HEK293 (cell line): Measurements from ENCODE around the gene PRKAR2B.

Experiments
- SCRT1 ChIP-seq: fragments of 450-650 bp; formaldehyde crosslinking; IDR thresholded peaks from 2 replicates; pipeline ENCODE4 v1.5.1; 2016; ENCODE audit warnings: missing biosample characterization, missing genetic modification characterization, borderline replicate concordance
- TCF7L2 ChIP-seq: IDR thresholded peaks from 2 replicates; pipeline ENCODE4 v1.6.1; 2011; ENCODE audit warnings: low read depth, mild to moderate bottlenecking, inconsistent platforms, low read length, moderate library complexity, borderline replicate concordance
- ZBTB20 ChIP-seq: fragments of 450-650 bp; formaldehyde crosslinking; IDR thresholded peaks from 2 replicates; pipeline ENCODE4 v1.5.1; 2016; ENCODE audit warnings: missing biosample characterization, missing genetic modification characterization
- ZNF416 ChIP-seq: fragments of 450-650 bp; formaldehyde crosslinking; IDR thresholded peaks from 2 replicates; pipeline ENCODE4 v1.5.1; 2016; ENCODE audit warnings: missing biosample characterization, missing genetic modification characterization
- TF ChIP-seq, protein P1 (sequence below): fragments of 450-650 bp; formaldehyde crosslinking; IDR thresholded peaks from 2 replicates; pipeline ENCODE4 v1.5.1; 2016; ENCODE audit warnings: missing biosample characterization, missing genetic modification characterization
- TF ChIP-seq, protein P2 (sequence below): fragments of 450-650 bp; formaldehyde crosslinking; IDR thresholded peaks from 2 replicates; pipeline ENCODE4 v1.5.1; 2016; ENCODE audit warnings: missing biosample characterization, missing genetic modification characterization
- TF ChIP-seq, protein P3 (sequence below): fragments of 450-650 bp; formaldehyde crosslinking; IDR thresholded peaks from 2 replicates; pipeline ENCODE4 v1.5.1; 2017; ENCODE audit warnings: missing biosample characterization, mild to moderate bottlenecking, missing genetic modification characterization, moderate library complexity

DNA sequence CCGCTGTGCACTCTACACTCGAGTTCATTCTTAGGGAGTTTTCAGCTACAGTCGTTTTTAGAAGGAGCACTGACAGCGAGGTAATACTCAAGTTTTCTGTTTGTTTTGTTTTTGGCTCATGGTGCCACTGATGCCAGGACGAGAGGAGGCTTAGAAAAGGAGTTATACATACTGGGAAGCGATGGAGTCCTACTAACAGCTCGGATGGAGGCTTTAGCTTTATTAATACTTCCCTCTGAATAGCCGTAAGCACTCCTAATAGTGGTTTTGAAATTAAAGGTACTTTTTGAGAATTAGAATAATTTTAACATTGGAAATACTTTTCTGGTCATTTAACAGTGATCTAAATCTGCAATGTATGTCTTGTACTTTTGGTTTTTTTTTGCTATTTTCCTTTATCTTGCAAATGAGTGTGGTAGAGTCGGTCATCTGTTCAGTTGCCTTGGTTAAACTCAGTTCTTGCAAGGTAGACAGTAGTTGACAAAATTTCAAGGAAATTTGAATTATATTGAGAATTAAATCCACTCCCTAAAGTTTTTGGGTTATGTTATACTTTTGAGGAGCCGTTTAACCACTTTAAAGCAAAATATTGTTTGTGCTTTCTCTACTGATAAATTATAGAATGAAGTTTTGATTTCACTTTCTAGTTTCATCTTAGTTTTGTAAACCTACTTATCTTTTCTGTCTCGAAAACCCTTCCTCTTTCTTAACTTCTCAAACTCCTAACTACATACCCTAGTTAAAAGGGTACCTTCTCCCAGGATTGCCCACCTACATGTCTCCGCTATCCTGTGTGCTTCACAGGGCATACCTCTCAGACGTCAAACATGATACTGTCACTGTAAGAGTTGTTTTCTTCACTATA lies 125.8 kb downstream of the PRKAR2B start:
- TF ChIP-seq ZBTB20 (tag by site-specific recombination) (no peak), TCF7L2 (no peak), SCRT1 (tag by site-specific recombination) (no peak), ZNF416 (tag by site-specific recombination) (no peak)
- TF ChIP-seq, protein P1, sequence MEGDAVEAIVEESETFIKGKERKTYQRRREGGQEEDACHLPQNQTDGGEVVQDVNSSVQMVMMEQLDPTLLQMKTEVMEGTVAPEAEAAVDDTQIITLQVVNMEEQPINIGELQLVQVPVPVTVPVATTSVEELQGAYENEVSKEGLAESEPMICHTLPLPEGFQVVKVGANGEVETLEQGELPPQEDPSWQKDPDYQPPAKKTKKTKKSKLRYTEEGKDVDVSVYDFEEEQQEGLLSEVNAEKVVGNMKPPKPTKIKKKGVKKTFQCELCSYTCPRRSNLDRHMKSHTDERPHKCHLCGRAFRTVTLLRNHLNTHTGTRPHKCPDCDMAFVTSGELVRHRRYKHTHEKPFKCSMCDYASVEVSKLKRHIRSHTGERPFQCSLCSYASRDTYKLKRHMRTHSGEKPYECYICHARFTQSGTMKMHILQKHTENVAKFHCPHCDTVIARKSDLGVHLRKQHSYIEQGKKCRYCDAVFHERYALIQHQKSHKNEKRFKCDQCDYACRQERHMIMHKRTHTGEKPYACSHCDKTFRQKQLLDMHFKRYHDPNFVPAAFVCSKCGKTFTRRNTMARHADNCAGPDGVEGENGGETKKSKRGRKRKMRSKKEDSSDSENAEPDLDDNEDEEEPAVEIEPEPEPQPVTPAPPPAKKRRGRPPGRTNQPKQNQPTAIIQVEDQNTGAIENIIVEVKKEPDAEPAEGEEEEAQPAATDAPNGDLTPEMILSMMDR (tag by site-specific recombination) = no peak
- TF ChIP-seq, protein P2, sequence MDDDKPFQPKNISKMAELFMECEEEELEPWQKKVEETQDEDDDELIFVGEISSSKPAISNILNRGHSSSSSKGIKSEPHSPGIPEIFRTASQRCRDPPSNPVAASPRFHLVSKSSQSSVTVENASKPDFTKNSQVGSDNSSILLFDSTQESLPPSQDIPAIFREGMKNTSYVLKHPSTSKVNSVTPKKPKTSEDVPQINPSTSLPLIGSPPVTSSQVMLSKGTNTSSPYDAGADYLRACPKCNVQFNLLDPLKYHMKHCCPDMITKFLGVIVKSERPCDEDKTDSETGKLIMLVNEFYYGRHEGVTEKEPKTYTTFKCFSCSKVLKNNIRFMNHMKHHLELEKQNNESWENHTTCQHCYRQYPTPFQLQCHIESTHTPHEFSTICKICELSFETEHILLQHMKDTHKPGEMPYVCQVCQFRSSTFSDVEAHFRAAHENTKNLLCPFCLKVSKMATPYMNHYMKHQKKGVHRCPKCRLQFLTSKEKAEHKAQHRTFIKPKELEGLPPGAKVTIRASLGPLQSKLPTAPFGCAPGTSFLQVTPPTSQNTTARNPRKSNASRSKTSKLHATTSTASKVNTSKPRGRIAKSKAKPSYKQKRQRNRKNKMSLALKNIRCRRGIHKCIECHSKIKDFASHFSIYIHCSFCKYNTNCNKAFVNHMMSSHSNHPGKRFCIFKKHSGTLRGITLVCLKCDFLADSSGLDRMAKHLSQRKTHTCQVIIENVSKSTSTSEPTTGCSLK = no peak
- TF ChIP-seq, protein P3, sequence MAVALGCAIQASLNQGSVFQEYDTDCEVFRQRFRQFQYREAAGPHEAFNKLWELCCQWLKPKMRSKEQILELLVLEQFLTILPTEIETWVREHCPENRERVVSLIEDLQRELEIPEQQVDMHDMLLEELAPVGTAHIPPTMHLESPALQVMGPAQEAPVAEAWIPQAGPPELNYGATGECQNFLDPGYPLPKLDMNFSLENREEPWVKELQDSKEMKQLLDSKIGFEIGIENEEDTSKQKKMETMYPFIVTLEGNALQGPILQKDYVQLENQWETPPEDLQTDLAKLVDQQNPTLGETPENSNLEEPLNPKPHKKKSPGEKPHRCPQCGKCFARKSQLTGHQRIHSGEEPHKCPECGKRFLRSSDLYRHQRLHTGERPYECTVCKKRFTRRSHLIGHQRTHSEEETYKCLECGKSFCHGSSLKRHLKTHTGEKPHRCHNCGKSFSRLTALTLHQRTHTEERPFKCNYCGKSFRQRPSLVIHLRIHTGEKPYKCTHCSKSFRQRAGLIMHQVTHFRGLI (tag by site-specific recombination) = no peak
